Activated gamma-delta T cell treated with Interleukin-2 at 50 U/mL for 16 hours (primary cell): Measurements from ENCODE around the gene AMPH.
A peak's percentile ranks its signal among the peaks of the same experiment; 100 is the strongest.
"Not testable (repeated sequence)": the region's sequence is repeated elsewhere in the genome, so short reads cannot be mapped to it uniquely, and the experiment has no call there.

Source experiments
- DNase-seq: peaks from one replicate; pipeline ENCODE4 v3.0.0-alpha.2; 2020

The AMPH gene

GRCh38 chr7:38391751-38392150, 239.4 kb downstream of the AMPH start:
- DNase-seq = no peak

GRCh38 chr7:38385682-38386081, 245.5 kb downstream of the AMPH start:
- no peak for DNase-seq

DNA sequence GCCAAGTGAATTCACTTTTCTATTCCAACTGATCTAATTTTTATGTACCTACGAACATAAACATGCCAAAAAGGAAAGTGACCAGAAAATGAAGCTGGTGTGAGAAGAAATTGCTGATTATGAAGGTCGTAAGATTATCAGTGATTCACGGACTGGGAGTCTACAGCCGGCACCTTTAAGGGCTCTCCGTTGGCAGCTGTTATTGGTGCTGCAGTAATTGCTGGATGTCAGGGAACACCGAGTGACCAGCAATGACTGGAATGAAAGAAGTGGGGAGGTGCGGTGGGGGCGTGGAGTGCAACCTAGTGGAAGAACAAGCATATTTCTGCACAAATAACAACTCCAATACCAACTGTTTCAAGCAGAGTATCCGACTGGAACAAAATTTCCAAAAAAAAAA, 247.9 kb downstream of the AMPH start:
- DNase-seq = no peak

- no peak for DNase-seq
Observed at GRCh38 chr7:38382684-38383083, 248.5 kb downstream of the AMPH start.

GRCh38 chr7:38375453-38375852, 255.7 kb downstream of the AMPH start:
- no peak for DNase-seq

DNA sequence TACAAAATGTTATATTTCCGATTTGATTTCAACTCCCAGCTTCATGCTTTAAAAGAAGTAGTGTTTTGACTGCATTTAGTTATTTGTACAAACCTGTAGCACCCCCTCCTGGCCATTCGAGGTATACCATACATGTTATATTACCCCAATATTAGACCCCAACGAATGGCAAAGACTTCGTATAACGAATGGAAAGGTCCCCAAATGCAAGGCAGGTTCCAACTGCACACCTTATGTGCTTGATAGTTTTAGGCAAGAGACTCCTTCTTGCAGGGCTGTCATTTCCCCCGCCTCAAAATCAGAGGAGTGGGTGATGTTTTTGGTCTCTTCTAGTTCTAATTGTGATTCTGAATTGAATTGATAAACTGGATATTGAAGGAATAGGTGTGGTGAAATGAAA, 256.7 kb downstream of the AMPH start:
- DNase-seq = peak; percentile 77

GRCh38 chr7:38373155-38373554, 258.0 kb downstream of the AMPH start:
- no peak for DNase-seq

GRCh38 chr7:38372290-38372689, 258.9 kb downstream of the AMPH start:
- no peak for DNase-seq

DNA sequence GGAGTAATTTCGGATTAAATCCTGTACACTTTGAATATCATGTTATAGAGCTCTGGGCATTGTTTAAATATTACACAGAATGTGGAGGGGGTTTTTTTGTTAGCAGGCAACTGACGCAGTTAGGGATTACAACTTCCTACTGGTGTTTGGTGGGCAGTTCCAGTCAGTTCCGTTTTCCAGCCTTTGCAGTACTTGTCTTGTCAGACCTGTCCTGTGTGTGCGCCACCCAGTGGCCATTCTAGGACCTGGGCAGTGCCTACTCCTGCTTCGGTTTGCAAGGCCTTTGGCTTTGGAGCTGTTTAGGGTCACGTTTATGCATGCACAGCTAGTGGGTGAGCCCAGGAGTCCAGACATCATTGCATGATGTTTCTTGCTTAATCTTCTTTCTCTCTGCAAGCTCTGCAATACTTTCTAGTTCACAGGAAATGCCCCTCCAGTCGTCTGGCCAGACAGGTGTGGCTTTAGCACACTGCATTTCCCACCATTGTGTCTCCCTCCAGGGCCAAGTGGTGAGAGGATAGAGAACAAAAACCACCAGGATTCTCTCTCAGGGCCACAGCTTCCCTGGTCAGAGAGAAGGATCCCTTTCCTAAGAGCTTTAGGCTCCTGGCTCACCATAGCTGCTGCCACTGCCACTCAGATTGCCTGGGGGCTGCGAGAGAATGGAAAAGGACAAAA, 261.2 kb downstream of the AMPH start:
- peak; percentile 82 for DNase-seq

DNA sequence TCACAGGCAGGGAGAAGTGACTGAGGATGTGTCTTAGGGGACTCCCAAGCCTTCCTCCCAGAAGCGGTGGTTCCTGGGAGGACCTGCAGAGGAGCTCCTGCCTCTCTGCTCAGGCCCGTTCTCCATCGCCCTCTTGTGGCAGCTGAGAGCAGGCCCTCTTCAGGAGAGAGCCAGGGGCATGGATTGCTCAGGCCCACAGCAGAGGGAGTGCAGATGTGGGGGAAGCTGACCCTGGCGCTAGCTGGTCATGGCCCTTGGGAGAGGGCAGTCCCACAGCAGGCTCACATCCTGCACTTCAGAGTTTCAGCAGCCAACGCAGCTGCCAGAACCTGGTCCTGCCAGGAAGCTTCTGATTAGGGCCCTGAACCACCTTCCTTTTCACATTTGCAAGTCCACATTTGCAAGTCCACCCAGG, 263.0 kb downstream of the AMPH start:
- peak; percentile 71 for DNase-seq

DNA sequence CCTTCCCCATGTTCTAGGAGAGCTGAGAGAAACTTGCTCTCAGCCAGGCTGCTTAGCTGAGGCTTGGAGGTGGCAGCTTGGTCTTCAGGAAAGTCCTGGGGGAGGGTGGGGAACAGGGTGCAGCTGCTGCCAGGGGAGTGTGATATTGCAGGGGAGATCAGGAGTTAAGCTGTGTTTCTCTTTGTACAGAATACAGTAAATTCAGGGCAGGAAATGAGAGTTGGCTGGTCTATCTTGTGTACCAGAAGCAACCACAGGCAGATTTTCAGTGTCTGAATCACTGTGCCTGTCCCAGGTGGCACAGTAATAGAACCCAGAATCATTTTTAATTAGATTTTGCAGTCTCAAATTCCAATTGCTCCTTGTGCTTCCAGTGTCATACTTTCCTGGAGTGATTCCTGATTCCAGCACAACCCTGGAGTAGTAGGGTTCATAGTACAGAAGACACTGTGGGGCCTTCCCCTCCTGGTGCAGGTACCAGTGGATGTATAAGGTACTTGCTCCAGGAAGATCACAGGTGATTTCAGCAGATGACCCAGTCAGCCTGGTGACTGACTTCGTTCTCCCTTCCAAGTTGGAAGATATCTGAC, 263.8 kb downstream of the AMPH start:
- DNase-seq = no peak

DNA sequence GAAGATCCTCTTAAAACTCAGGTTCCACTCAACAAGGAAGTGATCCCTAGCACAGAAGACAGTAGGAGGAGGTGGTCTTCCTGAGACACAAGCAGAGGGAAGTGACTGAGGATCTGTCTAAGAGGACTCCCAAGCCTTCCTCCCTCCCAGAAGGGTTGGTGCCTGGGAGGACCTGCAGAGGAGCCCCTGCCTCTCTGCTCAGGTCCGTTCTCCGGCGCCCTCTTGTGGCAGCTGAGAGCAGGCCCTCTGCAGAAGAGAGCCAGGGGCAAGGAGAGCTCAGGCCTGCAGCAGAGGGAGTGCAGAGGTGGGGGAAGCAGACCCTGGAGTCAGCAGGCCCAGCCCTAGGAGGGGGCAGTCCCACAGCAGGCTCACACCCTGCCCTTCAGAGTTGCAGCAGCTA, 267.8 kb downstream of the AMPH start:
- peak; percentile 71 for DNase-seq

GRCh38 chr7:38362611-38363237, 268.4 kb downstream of the AMPH start:
- DNase-seq = peak; percentile 50

GRCh38 chr7:38360776-38361175, 270.4 kb downstream of the AMPH start:
- no peak for DNase-seq

DNA sequence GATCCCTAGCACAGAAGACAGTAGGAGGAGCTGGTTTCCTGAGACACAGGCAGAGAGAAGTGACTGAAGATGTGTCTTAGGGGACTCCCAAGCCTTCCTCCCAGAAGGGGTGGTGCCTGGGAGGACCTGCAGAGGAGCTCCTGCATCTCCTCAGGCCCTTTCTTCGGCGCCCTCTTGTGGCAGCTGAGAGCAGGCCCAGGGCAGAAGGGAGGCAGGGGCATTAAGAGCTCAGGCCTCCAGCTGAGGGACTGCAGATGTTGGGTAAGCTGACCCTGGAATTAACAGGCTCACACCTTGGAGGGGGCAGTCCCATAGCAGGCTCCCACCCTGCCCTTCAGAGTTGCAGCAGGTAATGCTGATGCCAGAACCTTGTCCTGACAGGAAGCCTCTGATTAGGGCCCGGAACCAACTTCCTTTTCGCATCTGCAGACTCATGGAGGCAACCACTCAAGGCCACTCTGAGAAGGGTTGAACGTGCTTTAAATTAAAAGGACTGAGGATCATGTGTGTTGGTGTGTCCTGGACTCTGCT, 272.0 kb downstream of the AMPH start:
- peak; percentile 69 for DNase-seq

DNA sequence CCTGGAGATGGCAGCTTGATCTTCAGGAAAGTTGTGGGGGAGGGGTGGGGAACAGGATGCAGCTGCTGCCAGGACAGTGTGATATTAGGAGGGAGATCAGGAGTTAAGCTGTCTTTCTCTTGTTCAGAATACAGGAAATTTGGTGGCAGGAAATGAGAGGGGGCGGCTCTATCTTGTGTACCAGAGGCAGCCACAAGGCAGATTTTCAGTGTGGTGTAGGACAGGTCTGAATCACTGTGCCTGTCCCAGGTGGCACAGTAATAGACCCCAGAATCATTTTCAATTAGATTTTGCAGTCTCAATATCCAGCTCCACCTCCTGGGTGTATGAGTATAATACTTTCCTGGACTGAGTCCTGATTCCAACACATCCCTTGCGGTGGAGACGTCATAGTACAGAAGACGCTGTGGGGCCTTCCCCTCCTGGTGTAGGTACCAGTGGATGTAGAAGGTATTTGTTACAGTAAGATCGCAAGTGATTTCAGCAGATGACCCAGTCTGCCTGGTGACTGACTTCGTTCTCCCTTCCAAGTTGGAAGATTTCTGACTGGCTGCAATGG, 272.8 kb downstream of the AMPH start:
- DNase-seq = not testable (repeated sequence)

GRCh38 chr7:38354271-38354851, 276.8 kb downstream of the AMPH start:
- peak; percentile 64 for DNase-seq

DNA sequence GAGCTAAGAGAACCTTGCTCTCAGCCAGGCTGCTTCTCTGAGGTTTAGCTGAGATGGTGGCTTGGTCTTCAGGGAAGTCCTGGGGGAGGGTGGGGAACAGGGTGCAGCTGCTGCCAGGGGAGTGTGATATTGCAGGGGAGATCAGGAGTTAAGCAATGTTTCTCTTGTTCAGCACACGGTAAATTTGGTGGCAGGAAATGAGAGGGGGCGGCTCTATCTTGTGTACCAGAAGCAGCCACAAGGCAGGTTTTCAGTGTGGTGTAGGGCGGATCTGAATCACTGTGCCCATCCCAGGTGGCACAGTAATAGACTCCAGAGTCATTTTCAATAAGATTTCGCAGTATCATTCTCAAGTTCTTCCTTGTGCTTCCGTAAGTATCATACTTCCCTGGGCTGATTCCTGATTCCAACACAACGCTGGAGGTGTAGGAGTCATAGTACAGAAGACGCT, 277.7 kb downstream of the AMPH start:
- not testable (repeated sequence) for DNase-seq

DNA sequence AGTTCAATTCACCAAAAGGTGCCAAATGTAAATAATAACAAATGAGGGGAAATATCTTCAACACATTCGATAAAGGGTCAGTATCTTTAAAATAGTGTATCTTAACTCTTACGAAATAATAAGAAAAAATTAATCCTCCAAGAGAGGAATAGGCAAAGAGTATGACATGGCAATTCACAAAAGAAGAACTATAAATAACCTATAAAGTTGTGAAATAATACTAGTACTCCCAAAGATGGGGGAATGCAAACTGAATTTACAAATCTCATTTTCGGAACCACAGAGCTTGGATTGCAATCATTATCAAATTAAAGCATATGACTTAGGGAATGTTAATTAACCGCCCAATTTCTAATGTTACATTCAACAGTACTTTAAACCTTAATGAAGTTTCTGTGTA, 279.6 kb downstream of the AMPH start:
- no peak for DNase-seq

- not testable (repeated sequence) for DNase-seq
Observed at GRCh38 chr7:38350777-38351176, 280.4 kb downstream of the AMPH start.

GRCh38 chr7:38349869-38350583, 281.1 kb downstream of the AMPH start:
- DNase-seq = peak; percentile 53

DNA sequence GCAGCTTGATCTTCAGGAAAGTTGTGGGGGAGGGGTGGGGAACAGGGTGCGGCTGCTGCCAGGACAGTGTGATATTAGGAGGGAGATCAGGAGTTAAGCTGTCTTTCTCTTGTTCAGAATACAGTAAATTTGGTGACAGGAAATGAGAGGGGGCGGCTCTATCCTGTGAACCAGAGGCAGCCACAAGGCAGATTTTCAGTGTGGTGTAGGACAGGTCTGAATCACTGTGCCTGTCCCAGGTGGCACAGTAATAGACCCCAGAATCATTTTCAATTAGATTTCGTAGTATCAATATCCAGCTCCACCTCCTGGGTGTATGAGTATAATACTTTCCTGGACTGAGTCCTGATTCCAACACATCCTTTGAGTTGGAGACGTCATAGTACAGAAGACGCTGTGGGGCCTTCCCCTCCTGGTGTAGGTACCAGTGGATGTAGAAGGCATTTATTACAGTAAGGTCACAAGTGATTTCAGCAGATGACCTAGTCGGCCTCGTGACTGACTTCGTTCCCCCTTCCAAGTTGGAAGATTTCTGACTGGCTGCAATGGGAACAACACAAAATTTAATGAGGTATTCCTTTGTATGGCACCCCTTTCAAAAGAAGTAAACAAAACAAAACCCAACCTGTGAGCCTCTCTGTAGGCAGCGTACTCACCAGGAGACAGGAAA, 281.9 kb downstream of the AMPH start:
- not testable (repeated sequence) for DNase-seq
